Natural killer cell (primary cell): ENCODE data around the gene RBMS3. TPM values are rescaled to one million over a fixed set of nuclear protein-coding genes. Genes with fewer than 3 reads are reported as not detected.

Experiments used
- ATAC-seq, 3 donors: fragments of 150-1000 bp in 2 of 3; fragments of 200-7000 bp in 1 of 3; cut with Tn5 transposase; 1 replicate in 1 of 3; 2 replicates in 2 of 3; pipeline ENCODE4 v1.10.0; 2021; ENCODE audit warnings: mild to moderate bottlenecking in 2 of 3, moderate library complexity in 2 of 3
- DNase-seq, 2 donors: peaks; one replicate each; pipeline versions ENCODE4 v3.0.0 to v3.0.0-alpha.2; 2013 to 2021; ENCODE audit warnings: mixed read lengths in 1 of 2
- H3K27ac ChIP-seq: one replicate; pipeline ENCODE4 v1.5.1; 2013; ENCODE audit warnings: mild to moderate bottlenecking, low read length
- H3K27me3 ChIP-seq: one replicate; pipeline ENCODE4 v1.6.1; 2013; ENCODE audit warnings: low read length; ENCODE audit not compliant: control insufficient read depth, insufficient read depth
- H3K36me3 ChIP-seq: one replicate; pipeline ENCODE4 v1.6.1; 2013; ENCODE audit warnings: low read length; ENCODE audit not compliant: control insufficient read depth, insufficient read depth
- H3K4me1 ChIP-seq: one replicate; pipeline ENCODE4 v1.6.1; 2013; ENCODE audit warnings: low read length; ENCODE audit not compliant: control insufficient read depth, insufficient read depth
- H3K4me3 ChIP-seq: one replicate; pipeline ENCODE4 v1.5.1; 2013; ENCODE audit warnings: low read length
- H3K9me3 ChIP-seq: one replicate; pipeline ENCODE4 v1.6.1; 2013; ENCODE audit warnings: low read length; ENCODE audit not compliant: control insufficient read depth, insufficient read depth
- H3K27ac Mint-ChIP-seq, 2 donors: one replicate each; pipeline ENCODE4 v1.8.0; 2022; ENCODE audit warnings: mild to moderate bottlenecking in 2 of 2, mixed read lengths in 2 of 2, moderate library complexity in 1 of 2
- H3K27me3 Mint-ChIP-seq, 2 donors: one replicate each; pipeline ENCODE4 v1.8.0; 2022; ENCODE audit warnings: low read depth in 2 of 2, mixed read lengths in 2 of 2
- H3K36me3 Mint-ChIP-seq: one replicate; pipeline ENCODE4 v1.8.0; 2022; ENCODE audit warnings: mixed read lengths
- H3K4me1 Mint-ChIP-seq, 2 donors: one replicate each; pipeline ENCODE4 v1.8.0; 2022; ENCODE audit warnings: mixed read lengths in 2 of 2
- H3K4me3 Mint-ChIP-seq: one replicate; pipeline ENCODE4 v1.8.0; 2022; ENCODE audit warnings: mild to moderate bottlenecking, moderate library complexity, mixed read lengths
- H3K9me3 Mint-ChIP-seq, 2 donors: one replicate each; pipeline ENCODE4 v1.8.0; 2022; ENCODE audit warnings: mixed read lengths in 2 of 2
- WGBS: methylation state at CpG from one replicate; pipeline ENCODE4 v1.1.7; 2013; ENCODE audit warnings: missing lambda C conversion rate; ENCODE audit not compliant: insufficient coverage; 5-methylcytosine and 5-hydroxymethylcytosine counted together
- intact Hi-C: fragments of 100-400 bp; cut with micrococcal nuclease; formaldehyde crosslinking; loops from one replicate; pipeline ENCODE4 v1.14.2; 2022
- total RNA-seq, 4 donors: library from RNA; stranded (reverse); fragments of 120-200 nt in 1 of 4; gene quantifications; one replicate each; pipeline versions ENCODE4 v1.2.3 to v1.2.4, GENCODE V29; 2013 to 2022
- TF ChIP-seq, protein P1 (sequence below): fragments of 200-600 bp; IDR thresholded peaks from one replicate; pipeline ENCODE4 v1.8.0; 2022; ENCODE audit warnings: antibody characterized with exemption

RBMS3 gene
- total RNA-seq, 3 donors from 2014 or later (not counting 1 experiment from before 2014, with no cell fraction given) = 0.16 TPM; not detected in 2

- Histone ChIP-seq H3K4me1 (no peaks in the 10 kb centered on the region), H3K36me3 (no peaks in the 10 kb centered on the region), H3K4me3 (no peak overlapping the region), H3K27ac (no peak overlapping the region), H3K27me3 (no peaks in the 10 kb centered on the region), H3K9me3 (no peaks in the 10 kb centered on the region)
- no CpG with 5 or more reads among the region's 3 CpGs for whole genome bisulfite sequencing
- intact Hi-C loops = no loop called here
- DNase-seq = no peak
- Mint-ChIP-seq H3K4me1 (no peaks in the 10 kb centered on the region), H3K27me3 (no peaks in the 10 kb centered on the region), H3K4me3 (no peak overlapping the region), H3K36me3 (no peaks in the 10 kb centered on the region), H3K27ac (no peak overlapping the region), H3K9me3 (peaks cover 2 to 5% of the 10 kb centered on the region in 2 donors)
- ATAC-seq = no peak
- TF ChIP-seq, protein P1, sequence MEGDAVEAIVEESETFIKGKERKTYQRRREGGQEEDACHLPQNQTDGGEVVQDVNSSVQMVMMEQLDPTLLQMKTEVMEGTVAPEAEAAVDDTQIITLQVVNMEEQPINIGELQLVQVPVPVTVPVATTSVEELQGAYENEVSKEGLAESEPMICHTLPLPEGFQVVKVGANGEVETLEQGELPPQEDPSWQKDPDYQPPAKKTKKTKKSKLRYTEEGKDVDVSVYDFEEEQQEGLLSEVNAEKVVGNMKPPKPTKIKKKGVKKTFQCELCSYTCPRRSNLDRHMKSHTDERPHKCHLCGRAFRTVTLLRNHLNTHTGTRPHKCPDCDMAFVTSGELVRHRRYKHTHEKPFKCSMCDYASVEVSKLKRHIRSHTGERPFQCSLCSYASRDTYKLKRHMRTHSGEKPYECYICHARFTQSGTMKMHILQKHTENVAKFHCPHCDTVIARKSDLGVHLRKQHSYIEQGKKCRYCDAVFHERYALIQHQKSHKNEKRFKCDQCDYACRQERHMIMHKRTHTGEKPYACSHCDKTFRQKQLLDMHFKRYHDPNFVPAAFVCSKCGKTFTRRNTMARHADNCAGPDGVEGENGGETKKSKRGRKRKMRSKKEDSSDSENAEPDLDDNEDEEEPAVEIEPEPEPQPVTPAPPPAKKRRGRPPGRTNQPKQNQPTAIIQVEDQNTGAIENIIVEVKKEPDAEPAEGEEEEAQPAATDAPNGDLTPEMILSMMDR = no peak
These were observed 130.0 kb downstream of the RBMS3 start for GRCh38 chr3:29410660-29411405.

DNA sequence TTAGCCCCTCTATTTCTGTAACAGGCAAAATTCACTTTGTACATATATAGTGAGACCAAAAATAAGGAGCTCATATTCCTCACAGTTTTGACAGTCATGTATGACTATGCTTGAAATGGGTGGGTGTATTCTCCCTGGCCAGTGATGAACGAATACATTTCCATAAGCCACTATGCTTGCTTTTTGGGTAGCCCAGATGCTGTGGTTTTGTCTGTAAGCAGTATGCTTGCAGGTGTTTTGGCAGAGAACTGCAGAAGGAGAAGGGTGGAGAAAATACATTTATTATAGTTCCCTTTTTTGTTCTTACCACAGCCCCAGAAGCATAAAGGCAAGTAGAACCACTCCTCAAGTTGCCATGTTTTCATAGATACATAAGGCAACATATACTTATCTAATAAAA lies 131.2 kb downstream of the RBMS3 start:
- H3K27me3 Mint-ChIP-seq = no peaks in the 10 kb centered on the region
- H3K4me3 Mint-ChIP-seq = no peak overlapping the region
- H3K36me3 Mint-ChIP-seq = no peaks in the 10 kb centered on the region
- peaks cover 2 to 5% of the 10 kb centered on the region in 2 donors for H3K9me3 Mint-ChIP-seq
- ATAC-seq (no peak), DNase-seq (no peak)
- intact Hi-C loops = no loop called here
- Histone ChIP-seq H3K27ac (no peak overlapping the region), H3K4me3 (no peak overlapping the region), H3K27me3 (no peaks in the 10 kb centered on the region), H3K9me3 (no peaks in the 10 kb centered on the region), H3K4me1 (no peaks in the 10 kb centered on the region), H3K36me3 (no peaks in the 10 kb centered on the region)
- TF ChIP-seq, protein P1 = no peak
- no peaks in the 10 kb centered on the region for H3K4me1 Mint-ChIP-seq
- WGBS = 0% methylated on average over 1 of the region's 1 CpG
- H3K27ac Mint-ChIP-seq = no peak overlapping the region

DNA sequence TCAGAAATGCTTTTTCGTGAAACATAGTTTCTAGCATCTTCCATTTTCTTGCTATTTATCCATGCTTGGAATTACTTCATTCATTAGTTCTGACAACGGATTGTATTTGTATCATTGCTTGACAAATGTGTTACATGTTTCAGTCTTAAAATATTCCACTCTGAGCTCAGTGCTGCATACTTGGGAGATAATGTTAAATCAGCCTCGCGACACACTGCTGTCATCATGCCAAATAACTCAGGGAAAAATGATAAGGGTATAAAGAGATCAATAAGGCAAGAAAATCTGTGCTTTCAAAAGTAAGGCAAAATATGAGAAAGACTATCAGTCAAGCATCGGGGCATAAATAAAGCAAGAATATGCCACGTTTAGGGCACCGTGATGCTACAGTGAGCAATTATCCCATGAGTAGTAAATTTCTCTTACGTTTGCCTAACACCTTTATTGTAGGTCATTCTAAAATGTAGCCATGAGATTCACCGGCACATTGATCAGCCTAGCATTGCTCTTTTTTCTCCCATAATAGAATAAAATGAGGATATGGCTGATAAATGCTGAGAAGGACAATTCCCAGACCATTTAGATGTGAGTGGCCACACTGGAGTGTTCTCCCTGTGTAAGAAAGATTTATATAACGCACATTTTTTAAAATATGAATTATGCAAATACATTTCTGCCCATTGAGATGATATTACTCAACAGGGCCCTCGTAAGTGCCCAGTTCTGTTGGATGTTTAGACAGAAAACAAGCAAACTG lies 133.8 kb downstream of the RBMS3 start:
- no peak overlapping the region for H3K4me3 Mint-ChIP-seq
- Histone ChIP-seq H3K27me3 (no peaks in the 10 kb centered on the region), H3K4me3 (no peak overlapping the region), H3K9me3 (no peaks in the 10 kb centered on the region), H3K27ac (no peak overlapping the region), H3K36me3 (no peaks in the 10 kb centered on the region), H3K4me1 (no peaks in the 10 kb centered on the region)
- no peaks in the 10 kb centered on the region for H3K27me3 Mint-ChIP-seq
- 93% methylated on average over 11 of the region's 11 CpGs for WGBS
- DNase-seq (no peak), ATAC-seq (no peak)
- H3K4me1 Mint-ChIP-seq = no peaks in the 10 kb centered on the region
- peaks cover 0 to 5% of the 10 kb centered on the region in 2 donors for H3K9me3 Mint-ChIP-seq
- H3K36me3 Mint-ChIP-seq = no peaks in the 10 kb centered on the region
- TF ChIP-seq, protein P1 = no peak
- intact Hi-C loops = no loop called here
- no peak overlapping the region for H3K27ac Mint-ChIP-seq
